Cardiac fibroblast (primary cell): ENCODE results near the gene MKRN1.
"Not testable (repeated sequence)": the region's sequence is repeated elsewhere in the genome, so short reads cannot be mapped to it uniquely, and the experiment has no call there.

Experiments used
- DNase-seq, 2 donors: peaks; one replicate each; pipeline versions ENCODE4 v3.0.0 to v3.0.0-alpha.2; 2010; ENCODE audit warnings: low read depth in 2 of 2
- H3K4me3 ChIP-seq, 2 donors: replicated peaks in 1 of 2; 1 replicate in 1 of 2; 2 replicates in 1 of 2; pipeline ENCODE4 v1.5.1; 2011; ENCODE audit warnings: low read depth in 2 of 2, low read length in 2 of 2, mild to moderate bottlenecking in 2 of 2, moderate library complexity in 1 of 2
- TF ChIP-seq, protein P1 (sequence below): IDR thresholded peaks from one replicate; pipeline ENCODE4 v1.5.1; 2011; ENCODE audit warnings: low read depth, mild to moderate bottlenecking, low read length, inconsistent platforms

MKRN1 gene

GRCh38 chr7:140417456-140418155 is 61.7 kb downstream of the MKRN1 start:
- H3K4me3 ChIP-seq = no peak overlapping the region
- TF ChIP-seq, protein P1, sequence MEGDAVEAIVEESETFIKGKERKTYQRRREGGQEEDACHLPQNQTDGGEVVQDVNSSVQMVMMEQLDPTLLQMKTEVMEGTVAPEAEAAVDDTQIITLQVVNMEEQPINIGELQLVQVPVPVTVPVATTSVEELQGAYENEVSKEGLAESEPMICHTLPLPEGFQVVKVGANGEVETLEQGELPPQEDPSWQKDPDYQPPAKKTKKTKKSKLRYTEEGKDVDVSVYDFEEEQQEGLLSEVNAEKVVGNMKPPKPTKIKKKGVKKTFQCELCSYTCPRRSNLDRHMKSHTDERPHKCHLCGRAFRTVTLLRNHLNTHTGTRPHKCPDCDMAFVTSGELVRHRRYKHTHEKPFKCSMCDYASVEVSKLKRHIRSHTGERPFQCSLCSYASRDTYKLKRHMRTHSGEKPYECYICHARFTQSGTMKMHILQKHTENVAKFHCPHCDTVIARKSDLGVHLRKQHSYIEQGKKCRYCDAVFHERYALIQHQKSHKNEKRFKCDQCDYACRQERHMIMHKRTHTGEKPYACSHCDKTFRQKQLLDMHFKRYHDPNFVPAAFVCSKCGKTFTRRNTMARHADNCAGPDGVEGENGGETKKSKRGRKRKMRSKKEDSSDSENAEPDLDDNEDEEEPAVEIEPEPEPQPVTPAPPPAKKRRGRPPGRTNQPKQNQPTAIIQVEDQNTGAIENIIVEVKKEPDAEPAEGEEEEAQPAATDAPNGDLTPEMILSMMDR = no peak
- no peak for DNase-seq

- H3K4me3 ChIP-seq = no peak overlapping the region
- TF ChIP-seq, protein P1 = no peak
- no peak for DNase-seq
Observed at GRCh38 chr7:140416560-140416959, 62.7 kb downstream of the MKRN1 start.

DNA sequence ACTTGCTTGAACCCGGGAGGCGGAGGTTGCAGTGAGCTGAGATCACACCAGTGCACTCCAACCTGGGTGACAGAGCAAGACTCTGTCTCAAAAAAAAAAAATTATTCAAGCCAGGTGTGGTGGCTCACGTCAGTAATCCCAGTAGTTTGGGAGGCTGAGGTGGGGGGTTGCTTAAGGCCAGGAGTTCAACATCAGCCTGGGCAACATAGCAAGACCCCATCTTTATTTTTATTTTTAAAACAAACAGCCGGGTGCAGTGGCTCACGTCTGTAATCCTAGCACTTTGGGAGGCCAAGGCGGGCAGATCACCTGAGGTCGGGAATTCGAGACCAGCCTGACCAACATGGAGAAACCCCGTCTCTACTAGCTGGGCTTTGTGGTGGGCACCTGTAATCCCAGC is 63.5 kb downstream of the MKRN1 start:
- not testable (repeated sequence) for DNase-seq, H3K4me3 ChIP-seq

GRCh38 chr7:140415361-140415760 is 63.9 kb downstream of the MKRN1 start:
- TF ChIP-seq, protein P1 = no peak
- DNase-seq = no peak
- no peak overlapping the region for H3K4me3 ChIP-seq

- H3K4me3 ChIP-seq = no peak overlapping the region
- no peak for DNase-seq
- TF ChIP-seq, protein P1 = no peak
Observed at GRCh38 chr7:140404565-140405065, 74.7 kb downstream of the MKRN1 start.

- DNase-seq = no peak
- TF ChIP-seq, protein P1 = no peak
- H3K4me3 ChIP-seq = peak within 1 kb of the TSS in 1 of 2 donors; percentile 38
Observed at GRCh38 chr7:140403878-140404564, 75.3 kb downstream of the MKRN1 start, which contains the start of gene RAB19. RAB19 (plus strand) TSS chr7:140404058; CDS start chr7:140407647, 3,589 bp downstream.
